Left lobe of liver (tissue), 2 donors: ENCODE data around the gene SIPA1L3. TPM values are rescaled to one million over a fixed set of nuclear protein-coding genes. Genes with fewer than 3 reads are reported as not detected.

ENCODE experiments used
- ATAC-seq: fragments of 200-7000 bp; cut with Tn5 transposase; one replicate; pipeline ENCODE4 v1.9.1; 2020; ENCODE audit warnings: mild to moderate bottlenecking, moderate library complexity
- DNase-seq: peaks from one replicate; pipeline ENCODE4 v3.0.0-alpha.2; 2020; ENCODE audit warnings: low spot score
- total RNA-seq: library from RNA; stranded (reverse); gene quantifications from one replicate; pipeline ENCODE4 v1.2.1, GENCODE V29; 2021
- donor health status: DM: no; HTN: no; CAD: no; lungs with moderate emphysema.
- donor health status: DM: no; HTN: yes; CAD: no.

Gene SIPA1L3
- total RNA-seq, 1 donor from 2014 or later, result 12.9 TPM

DNA sequence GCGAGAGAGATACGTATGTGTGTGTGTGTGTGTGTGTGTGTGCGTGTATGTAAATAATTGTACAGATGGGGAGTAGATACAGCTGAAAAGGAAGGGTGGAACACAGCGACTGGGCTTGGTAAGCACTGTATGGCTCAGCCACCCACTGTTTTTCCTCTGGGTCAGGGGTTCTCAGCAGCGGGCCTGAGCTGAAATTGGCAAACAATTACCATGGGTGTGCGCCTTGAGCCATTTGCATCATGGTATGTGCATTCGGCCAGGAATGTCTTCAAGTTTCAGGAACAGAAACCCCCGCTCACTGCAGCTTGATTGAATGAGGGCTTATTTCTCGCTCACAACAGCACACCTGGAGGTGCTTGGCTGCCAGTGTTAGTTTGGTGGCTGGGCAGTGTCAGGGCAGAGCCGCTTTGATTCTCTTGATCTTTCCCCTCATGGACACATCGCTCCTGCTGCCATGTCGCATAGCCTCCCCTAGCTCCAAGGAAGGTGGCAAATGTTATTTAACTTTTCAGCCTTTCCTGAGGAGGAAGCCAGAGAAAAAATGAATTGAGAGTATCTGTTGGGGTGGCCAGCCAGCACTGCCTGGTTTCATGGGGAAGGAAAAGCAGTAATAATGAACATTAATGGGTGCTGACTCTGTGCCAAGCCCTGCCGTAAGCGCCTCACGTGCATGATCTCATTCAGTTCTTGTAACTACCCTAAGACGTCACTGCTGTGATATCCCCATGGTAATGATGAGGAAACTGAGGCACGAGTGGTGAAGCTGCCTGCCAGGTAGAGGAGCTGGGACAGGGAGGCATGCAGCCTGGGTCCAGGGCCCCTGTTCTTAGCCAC, 126.9 kb downstream of the SIPA1L3 start:
- no peak for DNase-seq
- ATAC-seq, result no peak

DNA sequence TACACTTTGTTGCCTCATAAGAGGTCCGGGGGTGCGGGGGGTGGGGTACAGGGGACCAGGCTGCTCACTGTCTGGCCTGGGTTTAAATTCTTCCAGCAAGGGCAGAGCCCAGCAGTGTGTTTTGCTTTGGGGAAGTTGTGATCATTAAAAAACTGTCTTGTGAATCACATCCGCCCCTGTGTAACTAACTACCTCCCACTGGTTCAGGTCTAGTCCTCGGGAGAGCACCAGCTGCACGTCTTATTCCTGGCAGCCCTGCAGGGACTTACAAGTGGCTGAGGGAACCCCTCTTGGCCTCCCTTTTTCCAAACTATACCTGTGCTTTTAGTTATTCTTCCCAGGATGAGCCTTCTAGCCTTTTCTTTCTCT, 127.5 kb downstream of the SIPA1L3 start:
- DNase-seq (no peak), ATAC-seq (no peak)

DNA sequence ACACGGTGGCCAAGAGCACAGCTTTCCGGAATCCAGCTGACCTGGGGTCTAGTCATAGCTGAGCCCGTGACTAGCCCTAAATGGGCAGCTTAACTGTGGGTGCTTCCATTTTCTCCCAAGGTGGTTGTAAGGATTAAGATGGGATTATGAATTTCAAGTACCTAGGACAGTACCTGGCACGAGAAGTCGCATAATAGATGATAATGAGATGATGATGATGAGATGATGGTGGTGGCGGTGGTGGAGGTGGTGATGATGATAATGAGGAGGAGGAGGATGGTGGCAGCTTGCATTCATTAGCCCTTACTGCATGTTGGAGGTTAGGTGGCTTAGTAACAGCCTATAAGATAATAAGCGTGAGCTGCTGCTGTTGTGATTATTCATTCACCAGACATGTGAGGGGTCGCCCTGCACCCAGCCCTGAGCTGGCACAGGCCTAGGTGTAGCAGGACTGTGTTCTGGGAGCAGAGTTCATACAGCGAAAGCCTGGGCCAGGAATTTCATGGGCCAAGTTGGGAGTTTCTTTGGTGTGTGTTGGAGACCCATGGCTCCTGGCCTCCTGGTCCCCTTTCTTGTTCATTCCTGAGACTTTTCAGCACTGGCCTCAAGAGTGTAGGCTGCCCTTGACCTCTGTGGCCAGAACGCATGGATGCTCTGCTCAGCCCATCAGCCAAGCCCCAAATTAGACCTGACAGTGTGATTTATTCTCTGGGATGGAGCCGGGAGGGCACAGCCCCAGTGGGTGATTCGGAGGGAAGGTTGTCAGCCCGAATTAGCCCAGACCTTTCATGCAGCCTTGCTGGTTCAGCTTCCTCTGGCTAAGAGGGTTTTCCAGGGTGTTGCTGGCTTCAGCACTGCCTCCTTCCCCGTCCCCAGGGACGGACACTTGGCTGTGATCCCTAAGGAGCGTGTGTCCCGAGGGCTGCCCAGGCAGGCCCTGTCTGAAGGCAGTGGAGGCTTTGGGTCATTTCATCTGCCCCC, 128.8 kb downstream of the SIPA1L3 start:
- DNase-seq, result no peak
- ATAC-seq, result peak; percentile 33

DNA sequence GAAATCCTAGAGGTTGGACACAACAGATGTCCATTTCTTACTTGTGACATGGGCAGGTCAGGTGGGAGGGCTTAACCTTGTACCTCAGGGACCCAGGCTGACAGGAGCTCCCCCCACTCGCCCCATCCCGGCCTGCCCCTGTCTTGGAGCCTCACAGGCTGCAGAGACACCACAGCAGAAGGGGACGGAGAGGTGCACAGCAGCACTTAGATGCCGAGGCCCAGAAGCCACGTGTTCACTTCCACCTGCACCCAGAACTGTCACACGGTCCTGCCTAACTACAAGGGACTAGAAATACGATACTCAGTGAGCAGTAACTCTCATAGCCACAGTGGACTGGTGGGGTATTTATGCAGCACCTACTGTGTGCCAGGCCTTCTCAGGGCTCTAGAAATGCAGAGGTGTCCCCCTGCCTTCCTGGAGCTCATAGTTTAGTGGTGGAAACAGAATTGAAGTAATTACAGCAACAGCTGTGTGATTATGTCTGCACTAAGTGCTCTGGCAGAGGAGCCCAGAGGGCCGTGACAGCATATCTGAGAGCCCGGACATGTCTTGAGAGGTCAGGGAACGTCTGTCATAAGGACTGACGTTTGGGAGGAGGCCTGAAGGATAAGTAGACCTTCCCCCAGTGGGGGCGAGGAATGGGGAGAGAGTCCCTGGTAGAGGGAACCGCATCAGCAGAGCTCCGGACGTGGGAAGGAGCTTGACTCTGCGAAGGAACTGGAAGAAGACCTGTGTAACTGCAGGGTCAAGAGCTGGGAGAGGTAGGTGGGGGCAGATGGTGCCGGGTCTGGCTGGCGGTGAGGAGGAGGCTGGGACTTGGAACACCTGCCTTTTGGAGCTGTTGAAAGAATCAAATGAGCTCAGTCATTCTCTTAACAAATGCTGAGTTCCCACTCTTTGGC, 130.0 kb downstream of the SIPA1L3 start:
- DNase-seq (no peak), ATAC-seq (no peak)

DNA sequence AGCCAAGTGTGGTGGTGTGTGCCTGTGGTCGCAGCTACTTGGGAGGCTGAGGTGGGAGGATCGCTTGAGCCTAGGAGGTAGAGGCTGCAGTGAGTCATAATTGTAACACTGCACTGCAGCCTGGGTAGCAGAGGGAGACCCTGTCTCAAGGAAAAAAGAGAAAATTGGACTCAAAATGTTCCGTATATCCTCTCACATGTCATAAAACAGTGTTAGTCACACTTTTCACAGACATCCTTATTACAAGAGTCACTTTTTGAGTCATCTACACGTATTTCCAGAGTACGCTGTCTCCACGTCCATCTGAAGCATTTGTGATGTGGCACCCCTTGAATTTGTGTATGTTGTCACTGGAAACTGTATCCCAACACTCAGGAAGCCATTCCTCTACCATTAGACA, 133.0 kb downstream of the SIPA1L3 start:
- no peak for DNase-seq
- no peak for ATAC-seq

DNA sequence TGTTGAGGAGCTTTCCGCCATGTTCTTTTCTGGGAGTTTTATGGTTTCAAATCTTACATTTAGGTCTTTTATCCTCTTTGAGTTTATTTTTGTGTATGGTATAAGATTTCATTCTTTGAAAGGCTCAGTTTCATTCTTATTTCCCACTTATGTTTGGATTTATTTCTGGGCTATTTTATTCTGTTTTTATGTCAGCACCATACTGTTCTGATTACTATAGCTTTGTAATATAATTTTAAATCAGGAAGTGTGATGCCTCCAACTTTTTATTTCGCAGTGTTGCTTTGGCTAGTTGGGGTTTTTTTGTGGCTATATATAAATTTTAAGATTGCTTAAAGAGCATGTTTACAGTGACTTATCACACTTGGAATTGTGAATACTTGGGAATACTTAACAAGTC, 135.1 kb downstream of the SIPA1L3 start:
- no peak for ATAC-seq
- DNase-seq, result no peak

DNA sequence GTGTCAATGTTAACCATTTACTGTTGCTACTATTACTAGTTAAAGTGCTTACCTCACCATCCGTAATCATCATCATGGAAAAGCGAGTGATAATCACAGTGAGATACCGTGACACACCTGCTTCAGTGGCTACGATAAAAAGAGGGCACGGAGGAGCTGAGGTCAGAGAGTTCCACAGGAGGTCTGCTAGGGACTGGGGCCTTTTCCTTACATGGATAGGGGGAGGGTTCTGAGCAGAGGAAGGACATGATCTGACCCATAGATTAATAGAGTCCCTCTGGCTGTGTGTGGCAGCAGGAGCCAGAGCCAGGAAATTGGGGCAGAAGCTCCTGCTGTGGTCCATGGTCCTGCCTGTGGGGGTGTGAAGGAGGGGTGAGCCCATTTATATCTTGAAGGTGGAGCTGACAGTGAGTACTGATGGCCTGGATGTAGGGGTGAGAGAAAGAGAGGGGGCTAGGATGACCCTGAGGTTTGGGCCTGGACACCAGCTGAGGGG, 136.7 kb downstream of the SIPA1L3 start:
- ATAC-seq (no peak), DNase-seq (no peak)

DNA sequence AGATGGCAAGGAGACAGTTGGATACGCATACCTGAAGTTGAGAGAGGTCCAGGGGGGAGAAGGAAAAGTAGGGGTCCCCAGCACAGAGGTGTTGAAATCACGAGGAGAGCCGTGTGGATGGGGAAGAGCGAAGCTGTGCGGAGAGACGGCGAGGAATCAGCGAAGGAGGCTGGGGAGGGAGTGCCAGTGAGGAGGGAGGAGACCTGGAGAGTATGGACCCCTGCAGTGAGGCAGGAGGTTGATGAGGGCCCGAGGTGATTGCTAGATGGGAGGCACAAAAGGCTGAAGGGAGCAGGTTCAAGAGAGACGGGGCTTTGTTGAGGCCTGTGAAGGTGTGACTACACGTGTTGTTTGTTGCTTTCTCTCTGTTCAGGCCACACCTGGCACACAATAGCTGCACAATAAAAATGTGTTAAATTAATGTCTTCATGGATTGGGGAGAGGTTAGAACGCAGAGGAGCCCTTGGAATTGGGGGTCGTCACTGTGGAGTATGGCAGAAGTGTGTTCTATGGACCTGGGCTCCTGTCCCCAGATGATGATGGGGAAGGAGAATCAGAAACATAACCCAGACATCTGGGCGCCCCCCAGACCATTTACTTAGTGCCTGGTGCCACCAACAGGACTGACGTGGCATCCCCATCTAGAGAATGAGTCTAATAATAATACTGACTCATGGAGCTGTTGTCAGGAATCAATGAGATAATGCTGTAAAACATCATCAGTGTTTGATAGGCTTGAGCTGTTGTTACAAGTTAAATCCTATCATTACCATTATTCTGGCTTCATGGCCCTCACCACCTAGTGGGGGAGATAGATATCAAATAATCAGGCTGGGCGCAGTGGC, 137.5 kb downstream of the SIPA1L3 start:
- no peak for DNase-seq
- no peak for ATAC-seq

DNA sequence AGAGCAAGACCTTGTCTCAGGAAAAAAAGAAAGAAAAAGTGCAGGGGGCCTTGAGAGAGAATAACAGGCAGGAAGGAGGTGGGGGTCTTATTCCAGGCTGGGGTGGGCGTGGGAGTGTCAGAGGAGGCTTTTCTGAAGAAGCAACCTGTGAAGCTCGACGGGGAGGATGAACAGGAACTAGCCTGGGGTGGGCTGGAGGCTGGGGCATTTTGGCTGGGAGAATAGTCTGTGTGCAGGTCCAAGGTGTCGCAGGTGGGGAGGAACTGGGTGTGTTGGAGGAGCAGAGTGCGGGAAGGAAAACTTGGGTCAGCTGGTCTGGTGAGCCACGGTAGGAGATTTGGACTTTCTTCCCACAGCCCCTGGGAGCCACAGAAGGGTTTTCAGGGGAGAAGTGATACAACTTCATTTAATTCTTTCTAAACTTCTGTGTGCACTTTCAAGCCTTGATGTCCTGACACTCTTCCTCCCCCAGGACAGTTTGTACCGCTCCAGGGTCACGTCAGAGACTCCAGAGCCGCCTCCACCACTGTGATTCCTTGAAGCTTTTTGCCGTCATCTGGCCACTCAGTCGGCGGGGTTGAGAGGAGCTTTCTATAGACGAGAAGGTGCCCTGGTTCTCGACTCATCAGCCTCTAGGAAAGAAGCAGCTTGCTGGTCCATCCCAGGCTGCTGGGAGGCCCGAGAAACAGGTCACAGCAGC, 138.7 kb downstream of the SIPA1L3 start:
- DNase-seq, result no peak
- ATAC-seq, result no peak

DNA sequence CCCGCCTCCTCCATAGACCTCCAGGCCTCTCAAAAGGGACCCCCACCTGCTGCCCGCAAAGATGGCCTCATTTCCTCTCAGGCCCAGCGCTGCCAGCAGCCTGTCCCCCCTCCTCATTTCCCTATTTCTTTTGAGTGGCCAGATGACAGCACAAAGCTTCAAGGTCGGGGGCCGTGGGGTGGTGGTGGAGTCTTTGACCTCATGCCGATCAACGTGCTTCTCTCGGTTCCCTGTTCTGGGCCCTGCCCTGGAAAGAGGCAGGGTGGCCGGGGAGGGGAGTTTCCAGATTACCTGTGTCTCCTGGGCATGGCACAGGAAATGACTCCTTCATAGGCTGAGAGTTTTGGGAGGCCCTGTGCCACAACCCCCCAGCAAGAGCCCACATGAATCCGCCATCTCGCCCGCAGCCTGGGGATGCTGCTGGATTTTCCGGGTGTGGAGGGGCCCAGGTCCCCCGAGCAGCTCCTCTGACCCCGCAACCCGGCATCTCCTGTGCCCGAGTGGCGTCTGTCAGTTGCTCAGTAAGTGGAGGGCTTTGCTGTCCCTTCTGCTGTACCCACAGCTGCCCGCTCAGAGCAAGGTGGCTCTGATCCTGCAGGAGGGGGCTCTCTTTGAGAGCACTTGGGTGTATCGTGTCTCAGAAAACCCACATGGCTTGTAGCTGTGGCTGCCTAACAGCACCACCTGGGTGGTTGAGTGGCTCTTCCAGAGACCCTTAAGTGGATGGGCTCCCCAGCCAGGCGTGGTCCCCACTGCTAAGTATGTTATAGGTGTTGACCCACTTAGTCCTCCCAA, 139.4 kb downstream of the SIPA1L3 start:
- DNase-seq, result no peak
- ATAC-seq, result no peak

DNA sequence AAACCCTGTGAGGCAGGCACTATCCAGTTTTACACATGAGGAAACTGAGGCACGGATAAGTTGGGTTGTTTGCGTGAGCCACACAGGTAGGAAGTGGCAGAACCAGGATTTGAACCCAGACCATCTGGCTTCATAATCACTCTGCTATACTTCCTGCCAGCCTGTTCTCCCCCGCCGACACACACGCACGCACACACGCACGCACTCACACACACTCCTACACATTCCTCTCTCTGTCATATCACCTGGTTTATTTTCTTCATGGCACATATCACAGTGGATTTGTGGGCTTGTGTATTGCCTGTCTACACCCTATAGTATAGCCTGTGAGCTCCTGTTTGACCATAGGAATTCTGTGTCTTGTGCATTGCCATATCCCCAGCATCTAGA, 140.0 kb downstream of the SIPA1L3 start:
- ATAC-seq, result no peak
- no peak for DNase-seq

DNA sequence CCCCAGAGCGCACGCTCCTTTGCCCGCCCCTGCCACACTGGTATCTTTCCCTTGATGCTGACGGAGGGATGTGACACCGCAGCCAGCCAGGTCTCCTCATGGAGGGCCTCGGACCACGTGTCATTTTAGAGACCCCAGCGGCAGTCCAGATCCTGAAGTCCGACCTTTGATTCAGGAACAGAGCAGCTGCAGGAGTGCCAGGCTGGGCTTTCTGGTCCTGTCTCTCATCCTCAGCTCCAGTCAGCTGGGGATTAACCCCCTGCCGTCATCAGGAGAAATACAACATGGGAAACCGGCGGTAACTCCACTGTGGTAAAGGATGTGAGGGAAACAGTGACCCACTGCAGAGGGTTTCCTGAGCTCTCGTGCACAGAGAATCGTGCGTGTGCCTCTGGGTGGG, 140.6 kb downstream of the SIPA1L3 start:
- no peak for ATAC-seq
- DNase-seq, result no peak

DNA sequence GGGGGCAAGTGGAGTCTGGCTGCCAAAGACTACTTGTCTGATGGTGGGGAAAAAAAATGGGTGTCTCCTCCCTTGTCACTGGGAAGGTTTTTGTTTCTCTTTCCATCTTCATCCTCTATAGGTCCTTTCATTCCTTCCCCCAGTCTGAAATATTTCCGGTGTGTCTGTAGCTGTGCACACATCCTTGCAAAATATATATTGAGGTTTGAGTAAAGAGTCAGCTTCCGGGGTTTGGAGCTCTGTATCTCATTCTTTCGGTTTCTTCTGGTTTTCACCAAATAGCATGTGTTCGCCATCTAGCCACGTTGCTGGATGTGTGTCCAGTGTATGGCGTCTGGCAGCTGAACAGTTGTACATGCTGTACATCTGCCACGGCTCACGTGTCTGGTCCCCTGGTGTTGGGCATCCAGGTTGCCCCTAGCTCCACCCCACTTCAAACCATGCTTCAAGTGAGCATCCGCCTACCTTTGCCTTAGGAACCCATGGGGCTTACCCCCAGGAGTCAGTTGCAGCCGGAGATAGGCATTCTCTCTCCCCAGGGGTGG, 142.2 kb downstream of the SIPA1L3 start:
- ATAC-seq, result no peak
- no peak for DNase-seq

DNA sequence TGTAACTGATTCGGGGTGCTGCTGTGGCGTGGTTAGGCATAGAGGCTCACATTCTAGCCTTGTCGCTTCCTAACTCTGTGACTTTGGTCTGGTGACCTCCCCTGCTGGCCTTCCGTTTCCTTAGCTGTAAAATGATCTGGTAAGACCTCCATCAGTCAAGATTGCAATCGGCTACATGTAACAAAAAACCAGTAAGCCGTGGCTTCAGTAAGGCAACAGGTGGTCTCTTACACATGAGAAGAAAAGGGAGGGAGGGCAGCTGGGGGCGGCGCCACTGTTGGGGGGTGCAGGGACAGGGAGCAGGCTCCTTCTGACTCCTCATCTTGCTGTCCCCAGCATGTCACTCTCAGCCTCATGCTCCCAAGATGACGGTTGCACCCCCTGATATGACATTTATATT, 148.0 kb downstream of the SIPA1L3 start:
- no peak for ATAC-seq
- DNase-seq, result no peak

DNA sequence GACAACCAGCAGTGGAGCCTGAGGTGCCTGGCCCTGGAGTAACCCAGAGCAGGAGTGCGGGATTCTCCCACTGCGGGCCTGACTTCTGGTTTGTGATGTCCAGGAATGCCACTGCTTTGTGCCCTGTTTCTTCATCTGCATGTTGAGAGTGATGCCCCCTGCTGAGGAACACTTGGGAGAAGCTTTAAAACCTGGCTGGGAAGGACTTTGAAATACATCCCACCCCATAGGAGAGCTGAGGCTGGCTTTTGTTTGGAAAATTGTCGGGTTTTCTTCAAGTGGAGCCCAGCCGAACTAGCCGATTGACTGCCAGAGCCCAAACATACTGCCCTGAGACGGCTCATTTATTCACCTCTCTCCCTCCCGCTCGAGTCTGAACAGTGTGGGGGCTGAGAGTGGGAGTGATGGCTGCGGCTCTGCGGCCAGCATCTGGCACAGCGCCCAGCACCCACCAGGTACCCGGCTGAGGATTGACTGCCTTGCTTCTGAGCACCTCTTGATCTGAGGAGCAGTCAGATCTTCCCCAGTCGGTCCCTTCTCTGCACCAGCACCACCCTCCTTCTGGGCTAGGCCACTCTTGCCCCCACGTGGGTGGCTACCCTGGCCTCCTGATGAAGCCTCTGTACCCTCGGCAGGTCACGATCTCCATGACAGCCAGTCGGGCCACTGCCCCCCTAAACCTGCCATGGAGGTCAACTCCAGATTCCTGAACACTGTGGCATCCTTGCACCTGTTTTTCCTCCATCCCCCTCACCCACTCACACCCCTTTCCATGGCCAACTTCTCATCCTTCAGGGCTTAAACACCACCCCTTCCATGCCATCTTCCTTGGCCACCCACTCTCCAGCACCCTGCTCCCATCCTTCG, 148.9 kb downstream of the SIPA1L3 start:
- ATAC-seq (no peak), DNase-seq (no peak)

DNA sequence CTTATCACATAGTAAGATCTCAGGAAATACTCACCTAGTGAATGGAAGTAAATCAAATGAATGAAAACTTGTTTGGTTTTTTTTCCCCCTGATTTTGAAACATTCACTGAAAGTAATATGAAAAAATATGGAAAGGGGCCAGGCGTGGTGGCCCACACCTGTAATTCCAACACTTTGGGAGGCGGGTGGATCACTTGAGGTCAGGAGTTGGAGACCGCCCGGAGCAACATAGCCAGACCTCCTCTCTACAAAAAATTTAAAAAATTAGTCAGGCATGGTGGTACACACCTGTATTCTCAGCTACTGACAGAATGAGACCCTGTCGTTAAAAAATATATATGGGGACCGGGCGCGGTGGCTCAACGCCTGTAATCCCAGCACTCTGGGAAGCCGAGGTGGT, 149.6 kb downstream of the SIPA1L3 start:
- no peak for DNase-seq
- ATAC-seq, result no peak
